GM18909 (cell line): ENCODE measurements around the gene PRODH.
"Not testable (repeated sequence)": the region's sequence is repeated elsewhere in the genome, so short reads cannot be mapped to it uniquely, and the experiment has no call there.

Experiments
- ATAC-seq: cut with Tn5 transposase; IDR thresholded peaks from one replicate; pipeline ENCODE4 v1.9.1; 2021; ENCODE audit warnings: mild to moderate bottlenecking; ENCODE audit not compliant: unreplicated experiment, poor library complexity

Gene PRODH

DNA sequence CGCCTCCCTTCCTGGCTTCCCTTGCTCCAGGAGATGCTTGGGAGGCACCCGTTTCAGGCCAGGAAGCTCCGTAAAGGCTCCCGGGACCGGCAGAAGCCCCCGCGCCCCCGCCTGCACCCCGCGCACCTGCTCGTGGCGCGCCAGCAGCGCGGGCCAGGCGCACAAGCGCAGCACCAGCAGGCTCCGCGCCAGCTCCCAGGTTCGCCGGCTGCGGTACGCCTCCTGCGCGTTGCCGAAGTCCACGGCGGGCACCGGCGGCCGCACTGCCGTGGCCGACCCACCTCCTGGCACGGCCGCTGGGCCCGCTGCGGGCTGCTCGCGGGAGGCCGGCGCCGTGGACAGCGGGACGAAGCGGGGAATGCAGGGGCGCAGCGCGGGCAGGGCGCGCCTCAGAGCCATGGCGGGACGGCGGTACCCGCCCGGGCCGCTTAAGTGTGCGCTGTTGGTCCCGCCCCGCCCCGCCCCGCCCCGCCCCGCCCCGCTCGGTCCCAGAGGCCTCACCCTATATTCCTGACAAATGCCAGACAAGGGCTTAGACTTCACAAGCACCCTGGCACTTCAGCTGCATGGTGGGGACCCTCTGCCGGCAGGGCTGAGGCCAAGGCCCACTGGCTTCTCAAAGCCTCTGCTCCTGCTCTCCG is at the start of gene PRODH:
TSS of gene PRODH (minus strand) at position 405 of the 641 bp plus-strand sequence. CDS start at position 399, 6 bp downstream.
- ATAC-seq: no peak

GRCh38 chr22:18985780-18986179 is 49.7 kb upstream of the PRODH start:
- no peak for ATAC-seq

DNA sequence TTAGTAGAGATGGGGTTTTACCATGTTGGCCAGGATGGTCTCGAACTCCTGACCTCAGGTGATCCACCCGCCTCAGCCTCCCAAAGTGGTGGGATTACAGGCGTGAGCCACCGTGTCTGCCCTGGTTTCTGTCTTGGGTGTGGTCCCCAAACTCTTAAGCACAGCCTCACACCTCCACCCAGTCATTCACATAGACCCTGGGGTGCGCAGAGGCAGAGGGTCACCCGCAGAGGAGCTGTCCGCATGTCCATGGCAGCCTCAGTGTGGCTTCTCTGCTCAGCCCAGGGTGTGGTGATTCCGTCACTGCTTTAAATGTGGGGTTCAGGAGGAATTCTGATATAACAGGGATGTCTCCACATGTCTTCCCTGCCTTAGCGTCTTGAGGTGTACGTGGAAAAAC is 48.5 kb upstream of the PRODH start:
- no peak for ATAC-seq

DNA sequence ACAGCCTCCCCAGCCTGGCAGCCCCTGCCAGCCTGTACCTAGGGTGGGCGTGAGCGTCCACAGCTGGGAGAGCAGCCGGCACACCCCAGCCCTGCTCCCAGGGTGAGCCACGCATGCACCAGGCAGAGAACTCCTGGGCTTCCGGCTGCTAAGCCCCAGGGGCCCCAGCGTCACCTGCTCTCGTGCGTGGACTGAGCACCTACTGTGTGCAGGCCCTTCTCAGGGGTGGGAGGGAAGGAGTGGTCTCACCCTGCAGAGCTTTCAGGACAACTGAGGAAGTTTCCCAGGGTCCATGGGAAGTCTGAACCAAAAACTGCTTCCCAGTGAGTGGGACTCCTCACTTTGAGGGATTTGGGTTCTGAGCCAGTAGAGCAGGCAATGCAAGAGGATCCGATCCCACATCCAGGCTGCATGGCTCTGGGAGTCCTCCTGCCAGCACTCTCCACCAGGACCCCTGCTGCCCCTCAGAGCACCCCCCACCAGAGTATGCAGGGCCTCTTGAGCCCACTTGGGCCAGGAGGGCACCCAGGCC is 47.1 kb upstream of the PRODH start:
- no peak for ATAC-seq

- ATAC-seq: no peak
These were observed 44.7 kb upstream of the PRODH start for GRCh38 chr22:18980829-18981228.

DNA sequence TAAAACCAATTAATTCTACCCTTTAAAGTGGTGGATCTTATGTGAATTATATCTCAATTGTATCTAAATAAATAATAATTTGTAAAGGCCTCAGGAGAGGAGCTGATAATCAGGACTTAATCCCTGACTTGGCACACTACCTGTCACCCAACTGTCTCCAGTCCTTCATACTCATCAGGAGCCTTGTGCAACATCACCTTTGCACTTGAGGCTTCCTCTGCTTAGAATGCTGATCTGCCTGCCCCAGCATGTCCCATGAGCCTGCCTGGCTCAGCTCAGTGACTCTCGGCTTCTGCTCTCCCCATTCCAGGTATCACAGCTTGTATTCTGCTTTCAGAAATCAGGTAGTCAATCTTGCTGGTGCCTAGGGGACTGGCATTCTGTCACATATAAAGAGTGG is 43.9 kb upstream of the PRODH start:
- ATAC-seq: no peak

GRCh38 chr22:18978506-18978905 is 42.4 kb upstream of the PRODH start:
- no peak for ATAC-seq

DNA sequence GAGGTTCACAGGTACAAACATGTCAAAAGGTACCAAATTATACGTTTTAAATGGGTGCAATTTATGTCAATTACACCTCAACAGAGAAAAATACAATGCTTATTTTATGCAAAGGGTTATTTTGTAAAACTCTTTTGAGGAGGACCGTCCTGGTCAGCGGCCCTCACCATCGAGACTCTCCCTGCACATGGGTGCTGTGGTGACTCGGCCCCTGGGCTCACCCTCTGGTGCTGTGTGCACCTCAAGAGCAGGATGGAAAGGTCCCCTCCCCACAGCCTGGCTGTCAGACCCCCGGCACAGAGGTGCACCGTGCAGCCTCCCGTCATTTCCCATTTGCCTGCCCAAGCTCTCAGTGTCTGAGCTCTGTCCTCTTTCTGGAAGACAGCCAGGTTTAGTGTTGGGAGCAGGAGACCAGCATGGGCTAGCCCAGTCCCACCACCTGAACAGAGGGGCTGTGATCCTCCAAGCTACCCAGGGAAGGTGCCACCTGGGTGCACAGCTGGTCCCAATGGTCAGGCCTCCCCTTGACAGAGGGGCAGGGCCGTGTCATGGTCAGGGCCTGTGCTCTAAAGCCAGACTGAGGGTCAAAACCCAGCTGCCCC is 41.8 kb upstream of the PRODH start:
- ATAC-seq: no peak

DNA sequence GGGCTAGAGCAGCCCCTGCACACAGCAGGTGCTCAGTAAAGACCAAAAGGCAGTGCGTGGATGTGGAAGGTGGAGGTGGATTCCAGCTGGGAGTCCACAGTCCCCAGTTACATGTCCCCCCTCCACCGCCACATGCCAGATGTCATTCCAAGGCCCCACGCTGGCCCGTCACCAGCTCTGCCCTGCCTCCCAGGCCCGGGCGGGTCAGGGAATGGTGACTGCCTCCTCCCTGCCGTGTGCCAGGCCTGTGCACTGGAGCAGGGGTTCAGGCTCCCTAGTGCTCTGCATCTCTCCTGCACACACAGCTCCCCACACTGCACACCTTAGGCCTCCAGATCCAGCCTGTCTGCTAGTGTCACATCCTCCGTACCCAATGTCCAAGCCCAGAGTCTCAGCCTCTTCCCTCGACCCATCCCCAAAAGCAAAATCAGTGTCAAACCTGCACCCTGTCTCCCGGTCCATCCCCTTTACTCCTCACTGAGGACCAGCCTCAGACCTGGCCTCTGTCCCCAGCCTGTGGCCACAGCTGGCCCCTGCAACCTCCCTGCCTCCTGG is 40.2 kb upstream of the PRODH start:
- no peak for ATAC-seq

DNA sequence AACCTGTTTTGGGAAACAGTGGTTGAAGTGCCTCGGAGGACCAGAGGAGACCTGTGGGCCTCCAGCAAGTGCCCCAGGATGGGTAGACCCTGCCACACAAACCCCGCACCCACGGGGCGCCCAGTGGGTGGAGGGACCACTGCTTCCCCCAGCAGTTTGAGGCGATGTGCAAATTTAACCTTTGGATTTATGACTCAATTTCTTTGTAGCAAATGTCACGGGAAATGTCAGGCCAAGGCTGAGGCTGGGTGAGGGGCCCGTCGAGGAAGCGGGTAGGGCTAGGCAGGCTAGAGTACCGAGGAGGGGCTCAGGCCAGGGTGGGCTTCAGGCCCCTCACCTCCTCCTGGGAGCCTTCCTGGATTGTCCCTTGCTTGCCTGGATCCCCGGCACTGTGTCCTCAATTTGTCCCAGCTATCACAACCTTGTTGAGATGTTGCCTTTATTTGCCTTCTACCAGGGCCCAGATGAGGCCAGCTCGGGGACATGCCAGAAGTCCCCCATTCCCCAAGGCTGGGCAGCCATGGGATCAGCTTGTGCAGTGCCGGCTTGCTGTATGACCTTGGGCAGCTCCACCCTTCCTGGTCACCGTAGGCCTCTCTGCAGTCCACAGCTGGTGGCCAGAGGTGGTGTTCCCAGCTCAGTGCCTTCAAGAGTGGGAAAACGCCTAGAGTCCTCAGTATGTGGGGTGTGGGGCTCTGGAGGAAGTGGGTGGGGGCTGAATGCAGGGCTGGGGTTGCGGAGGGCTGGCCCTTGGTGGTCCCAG is 39.5 kb upstream of the PRODH start:
- no peak for ATAC-seq

- no peak for ATAC-seq
These were observed 38.5 kb upstream of the PRODH start for GRCh38 chr22:18974477-18975180.

DNA sequence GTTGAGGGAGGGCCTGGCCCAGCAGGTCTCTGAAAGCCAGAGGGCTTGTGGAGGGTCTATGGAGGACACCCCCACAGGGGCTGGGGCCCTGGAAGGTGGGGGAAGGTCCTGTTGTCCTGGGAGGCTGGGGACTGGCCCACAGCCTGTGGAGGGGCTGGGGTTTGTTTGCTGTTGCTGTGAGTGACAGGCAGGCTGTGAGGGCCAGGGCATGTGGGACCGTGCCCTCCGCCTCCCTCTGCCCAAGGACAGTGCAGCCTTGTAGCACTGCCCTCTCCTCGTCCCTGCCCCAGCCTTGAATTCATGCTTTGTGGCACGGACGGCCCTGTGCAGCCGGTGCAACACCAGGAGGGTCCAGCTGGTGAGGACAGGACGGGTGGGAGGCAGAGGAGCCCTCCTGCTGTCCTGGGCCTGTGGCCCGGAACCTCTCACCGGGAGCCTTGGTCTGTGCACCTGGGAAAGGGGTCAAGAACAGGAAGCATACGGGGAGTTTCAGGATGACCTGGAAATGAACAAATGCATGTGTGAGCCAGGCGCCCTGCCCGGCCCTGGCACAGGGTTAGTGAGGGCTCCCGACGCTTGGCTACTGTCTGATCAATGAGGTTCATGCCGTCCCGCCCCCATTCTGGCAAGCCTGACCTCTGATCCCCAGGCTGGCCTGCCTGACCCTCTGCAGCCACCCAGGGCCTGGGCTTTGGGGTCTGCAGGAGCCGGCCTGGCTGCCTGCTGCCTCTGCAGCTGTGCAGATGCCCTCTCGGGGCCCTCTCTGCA is 37.4 kb upstream of the PRODH start:
- no peak for ATAC-seq

DNA sequence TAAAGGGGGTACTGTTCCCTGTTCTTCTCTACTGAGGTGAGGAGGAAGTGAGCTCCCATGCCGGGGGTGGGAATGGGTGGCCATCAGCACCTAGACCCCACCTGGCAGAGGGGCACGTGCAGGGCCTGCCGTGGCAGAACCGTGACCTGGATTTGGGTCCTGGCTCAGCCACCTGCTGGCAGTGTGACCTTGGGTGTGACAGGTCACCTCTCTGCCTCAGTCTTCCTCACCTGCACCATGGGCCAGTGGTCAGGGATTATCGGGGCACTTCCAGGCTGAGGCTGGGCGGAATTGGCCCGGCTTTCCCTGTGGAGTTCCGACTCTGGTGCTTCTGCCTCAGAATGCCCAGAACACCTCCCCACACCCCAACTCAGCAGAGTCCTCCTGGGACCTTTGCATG is 36.5 kb upstream of the PRODH start:
- not testable (repeated sequence) for ATAC-seq

DNA sequence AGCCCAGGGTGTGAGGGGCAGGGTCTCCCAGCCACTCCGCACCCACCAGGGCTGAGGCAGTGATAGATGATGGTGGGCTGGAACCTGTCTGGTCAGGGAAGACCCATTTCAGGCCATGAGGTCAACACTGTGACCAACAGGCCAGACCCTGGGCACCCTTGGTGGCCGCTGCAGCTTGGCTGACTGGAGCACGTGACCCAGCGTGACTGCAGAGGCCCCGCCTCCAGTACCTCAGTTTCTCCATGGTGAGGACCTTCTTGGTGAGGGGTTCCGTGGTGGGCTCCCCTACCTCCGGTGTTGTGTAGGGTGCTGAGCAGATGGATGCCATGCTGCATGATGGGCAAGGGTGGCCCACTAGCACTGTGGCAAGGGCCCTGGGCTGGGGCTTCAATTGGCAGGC is 35.9 kb upstream of the PRODH start:
- ATAC-seq: not testable (repeated sequence)

DNA sequence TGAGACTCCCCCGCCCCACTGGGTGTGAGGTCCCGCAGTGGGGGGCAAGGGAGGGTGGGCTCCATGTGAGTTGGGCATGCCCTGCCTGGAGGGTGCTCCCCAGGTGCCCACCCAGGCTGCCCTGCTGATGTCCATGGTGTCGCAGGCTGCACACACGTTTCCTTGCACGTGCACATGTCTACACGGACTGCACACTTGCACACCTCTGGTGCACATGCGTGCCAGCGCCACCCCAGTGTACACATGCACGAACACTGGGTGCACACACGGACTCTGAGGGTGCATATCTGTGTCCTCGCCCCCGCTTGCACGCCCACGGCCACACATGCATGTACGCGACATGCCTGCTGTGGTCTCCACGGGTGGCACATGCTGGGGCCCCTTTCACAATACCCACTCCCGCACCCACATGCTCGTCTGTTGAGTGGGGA is 35.2 kb upstream of the PRODH start:
- ATAC-seq: no peak

GRCh38 chr22:18970948-18971315 is 34.8 kb upstream of the PRODH start:
- ATAC-seq: no peak

DNA sequence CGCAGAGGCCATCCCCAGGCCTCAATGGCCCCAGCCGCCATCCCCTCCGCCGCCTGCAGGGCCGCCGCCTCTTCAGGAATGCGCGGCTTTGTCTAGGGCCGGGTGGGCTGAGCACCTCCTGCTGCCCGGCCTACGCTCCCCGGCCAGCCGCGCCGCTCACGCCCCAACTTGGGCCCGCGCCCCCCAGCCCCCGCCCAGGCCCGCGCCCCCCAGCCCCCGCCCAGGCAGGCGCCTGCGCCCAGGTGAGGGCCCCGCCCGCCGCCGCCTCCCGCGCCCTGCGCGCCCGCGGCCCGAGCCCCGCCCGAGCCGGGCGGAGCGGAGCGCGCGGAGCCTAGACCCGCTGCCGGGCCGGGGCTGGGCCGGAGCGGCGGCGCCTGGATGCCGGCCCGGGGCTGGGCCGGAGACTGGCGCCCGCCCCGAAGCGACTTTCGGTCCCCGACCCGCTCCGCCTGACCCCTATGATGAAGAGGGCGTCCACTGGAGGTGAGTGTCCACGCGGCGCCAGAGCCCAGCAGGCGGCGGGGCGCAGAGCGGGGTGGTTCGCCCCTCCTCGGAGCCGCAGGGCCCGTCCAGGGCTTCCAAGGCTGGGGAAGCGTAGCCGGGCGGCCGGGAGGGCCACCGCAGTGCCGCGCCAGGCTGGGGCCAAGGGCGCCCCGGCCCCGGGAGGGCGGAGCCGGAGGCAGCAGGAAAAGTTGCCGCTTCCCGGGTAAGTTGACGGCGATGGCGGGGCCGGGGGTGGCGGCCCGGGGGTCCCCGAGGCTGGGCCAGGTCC is 34.3 kb upstream of the PRODH start:
- ATAC-seq: no peak

DNA sequence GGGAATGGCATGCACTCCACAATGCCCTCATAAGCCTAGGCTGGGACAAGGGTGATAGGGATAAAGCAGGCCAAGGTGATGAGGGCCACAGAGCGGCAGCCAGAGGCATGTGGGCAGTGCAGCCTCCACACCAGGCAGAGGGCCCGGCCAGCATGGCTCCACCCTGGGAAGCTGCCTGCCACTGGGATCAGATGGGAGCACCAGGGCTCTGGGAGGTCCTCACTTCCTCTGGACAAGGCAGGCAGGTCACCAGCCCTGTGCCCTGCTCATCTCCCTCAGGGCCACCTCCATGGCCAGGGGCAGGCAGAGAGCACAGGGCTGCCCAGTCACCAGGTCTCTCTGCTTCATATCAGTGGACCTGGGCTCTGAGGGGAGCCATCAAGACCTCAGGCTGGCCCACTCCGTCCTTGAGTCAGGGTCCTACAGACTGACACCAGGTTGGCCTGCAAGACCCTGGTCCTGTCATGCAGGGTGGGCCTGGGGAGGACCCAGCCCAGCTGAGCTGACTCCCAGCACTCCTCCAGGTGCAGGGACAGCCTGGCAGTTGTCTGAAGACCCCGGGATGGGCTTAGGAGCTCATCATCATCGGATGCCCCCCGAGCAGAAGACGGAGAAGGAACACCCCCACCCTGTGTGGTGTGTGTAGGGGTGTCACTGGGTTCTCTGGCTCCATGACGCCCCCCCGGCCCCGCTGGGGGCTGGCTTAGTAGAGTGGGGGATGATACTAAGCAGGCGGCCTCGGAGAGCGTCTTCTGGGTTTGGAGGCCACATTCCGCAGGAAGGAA is 33.3 kb upstream of the PRODH start:
- ATAC-seq: not testable (repeated sequence)
